H1 (cell line): ENCODE data around the gene DDR1. TPM values are rescaled to one million over a fixed set of nuclear protein-coding genes. Genes with fewer than 3 reads are reported as not detected.

ENCODE experiments used
- NRF1 ChIP-seq: IDR thresholded peaks from 2 replicates; pipeline ENCODE4 v1.6.1; 2011; ENCODE audit warnings: mild to moderate bottlenecking, low read depth, low read length, improper control_type of control experiment
- POLR2AphosphoS5 ChIP-seq: IDR thresholded peaks from 2 replicates; pipeline ENCODE4 v1.6.1; 2011; ENCODE audit warnings: low read depth, low read length
- POU5F1 ChIP-seq: IDR thresholded peaks from 2 replicates; pipeline ENCODE4 v1.6.1; 2011; ENCODE audit warnings: low read depth, mild to moderate bottlenecking, low read length, moderate library complexity
- TBP ChIP-seq: IDR thresholded peaks from 2 replicates; pipeline ENCODE4 v1.6.1; 2011; ENCODE audit warnings: low read depth, low read length, improper control_type of control experiment
- polyA plus RNA-seq, 7 experiments: library from polyadenylated mRNA; depleted of rRNA in 3 of 7; stranded (reverse) in 5 of 7; unstranded in 2 of 7; fragments of >200 nt in 5 of 7; fragments of 200-250 nt in 2 of 7; gene quantifications; 1 replicate in 5 of 7; 2 replicates in 1 of 7; 4 replicates in 1 of 7; pipeline versions ENCODE4 v1.2.1 to v1.2.3, GENCODE V29; 2011 to 2013; ENCODE audit warnings: missing spikeins in 2 of 7, mixed read lengths in 2 of 7
- total RNA-seq: library from RNA; stranded (reverse); fragmentation: NEBNext Ultra II Directional; extraction: Animal tissue kit (Norgen Biotek cat#: 25700); gene quantifications from 2 replicates; pipeline ENCODE4 v1.2.1, GENCODE V29; 2021

The DDR1 gene
- total and polyA plus RNA-seq, 2 of the 8 experiments (the other 6 are each of a cell fraction or from before 2014, with no cell fraction given) = 99.4 to 181 TPM

GRCh38 chr6:30883685-30884520 is at the start of gene DDR1 (continued):
- no peak for TF ChIP-seq NRF1
- no peak for TF ChIP-seq POU5F1
- 0 out of 2 replicates have a peak, but pooled peaks have one; percentile 33 for TF ChIP-seq POLR2AphosphoS5
- TF ChIP-seq TBP = no peak
